Putamen (tissue), 1 donor: ENCODE measurements around the gene SRPX.

Experiments used
- DNase-seq: peaks from one replicate; pipeline ENCODE4 v3.0.0-alpha.2; 2016; ENCODE audit warnings: low spot score

The SRPX gene, protein sequence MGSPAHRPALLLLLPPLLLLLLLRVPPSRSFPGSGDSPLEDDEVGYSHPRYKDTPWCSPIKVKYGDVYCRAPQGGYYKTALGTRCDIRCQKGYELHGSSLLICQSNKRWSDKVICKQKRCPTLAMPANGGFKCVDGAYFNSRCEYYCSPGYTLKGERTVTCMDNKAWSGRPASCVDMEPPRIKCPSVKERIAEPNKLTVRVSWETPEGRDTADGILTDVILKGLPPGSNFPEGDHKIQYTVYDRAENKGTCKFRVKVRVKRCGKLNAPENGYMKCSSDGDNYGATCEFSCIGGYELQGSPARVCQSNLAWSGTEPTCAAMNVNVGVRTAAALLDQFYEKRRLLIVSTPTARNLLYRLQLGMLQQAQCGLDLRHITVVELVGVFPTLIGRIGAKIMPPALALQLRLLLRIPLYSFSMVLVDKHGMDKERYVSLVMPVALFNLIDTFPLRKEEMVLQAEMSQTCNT

GRCh38 chrX:38220415-38221390 lies at the start of gene SRPX:
Gene SRPX (minus strand): TSS chrX:38220871. CDS start chrX:38220792, 79 bp downstream.
- no peak for DNase-seq

GRCh38 chrX:38268011-38268410 lies 47.3 kb upstream of the SRPX start:
- no peak for DNase-seq

DNA sequence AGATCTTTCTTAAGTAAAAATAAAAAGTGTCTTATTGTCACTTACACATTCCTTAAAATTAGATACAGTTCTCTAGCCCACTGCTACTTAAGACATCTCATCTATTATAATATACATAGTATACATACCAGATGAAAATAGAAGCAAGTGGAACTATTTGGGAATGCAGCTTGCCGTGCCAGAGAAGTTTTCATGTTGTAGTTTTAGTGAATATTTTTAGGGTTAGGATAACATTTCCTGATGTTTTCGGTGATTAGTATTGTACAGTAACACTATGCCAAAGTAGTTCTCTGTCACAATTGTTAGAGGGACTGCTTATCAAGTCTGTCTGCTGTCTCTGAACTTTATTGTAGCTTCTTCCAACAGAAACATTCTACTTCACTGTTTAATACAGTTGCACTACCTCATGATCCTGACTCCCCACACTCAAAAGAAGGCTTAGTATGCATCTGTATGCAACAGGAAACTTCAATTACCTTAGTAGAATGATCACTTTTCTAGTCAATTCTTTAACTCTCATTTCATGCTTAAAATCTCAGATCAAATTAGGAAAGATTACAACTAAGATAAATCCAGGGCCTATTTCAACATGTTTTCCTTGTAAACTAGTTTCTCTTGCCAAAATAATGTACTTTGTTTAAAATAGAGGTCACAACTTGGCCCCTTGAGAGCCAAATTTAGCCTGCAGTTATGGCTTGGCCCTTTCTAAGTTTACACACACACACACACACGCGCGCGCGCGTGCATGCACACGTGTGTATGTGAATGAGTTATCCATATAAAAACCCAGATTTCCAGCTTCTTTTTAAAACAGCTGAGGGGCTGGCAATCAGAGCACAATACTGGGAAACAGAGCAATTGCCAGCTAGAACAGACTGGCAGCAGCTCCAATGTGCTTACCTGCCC lies 42.3 kb upstream of the SRPX start:
- DNase-seq = no peak

- no peak for DNase-seq
These were observed 39.6 kb upstream of the SRPX start for GRCh38 chrX:38260231-38260630.

DNA sequence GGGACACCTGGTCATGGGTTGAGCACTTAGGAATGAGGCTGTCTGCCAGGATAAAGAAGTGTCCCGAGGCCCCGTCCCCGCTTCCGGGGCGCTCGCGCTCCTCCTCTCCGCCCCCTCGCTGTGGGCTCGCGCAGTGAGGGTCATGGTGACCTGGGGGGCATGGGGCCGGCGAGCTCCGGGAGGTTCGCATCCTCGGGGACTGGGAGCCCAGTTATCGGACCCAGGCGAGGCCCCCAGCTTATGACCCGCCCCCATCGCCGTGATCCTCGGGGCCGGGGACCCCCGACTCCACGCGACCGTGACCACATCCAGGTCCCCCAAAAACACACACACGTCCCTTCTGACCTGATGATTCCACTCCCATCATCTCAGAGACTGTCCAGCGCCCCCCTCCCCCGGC lies 35.3 kb upstream of the SRPX start:
- no peak for DNase-seq

GRCh38 chrX:38249965-38250364 lies 29.3 kb upstream of the SRPX start:
- DNase-seq = no peak

GRCh38 chrX:38247051-38247450 lies 26.4 kb upstream of the SRPX start:
- no peak for DNase-seq

DNA sequence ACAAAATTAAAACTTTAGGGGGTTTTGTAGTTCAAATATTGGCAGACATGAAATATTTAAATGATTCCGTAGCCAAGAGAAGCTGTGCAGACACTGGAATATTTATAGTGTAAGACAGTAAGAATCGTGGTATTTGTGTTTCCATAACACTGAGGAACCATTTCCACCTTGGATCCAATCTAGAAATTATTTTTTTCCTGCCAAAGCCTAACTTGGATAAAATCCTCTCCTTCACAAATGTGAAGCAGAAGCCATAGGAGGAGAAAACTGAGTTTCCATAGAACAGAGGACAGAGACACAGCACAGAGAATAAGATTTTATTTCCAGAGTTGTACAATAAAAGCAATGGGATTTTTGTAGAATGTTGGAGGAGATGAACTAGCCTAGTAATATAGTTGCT lies 19.9 kb upstream of the SRPX start:
- DNase-seq = no peak

DNA sequence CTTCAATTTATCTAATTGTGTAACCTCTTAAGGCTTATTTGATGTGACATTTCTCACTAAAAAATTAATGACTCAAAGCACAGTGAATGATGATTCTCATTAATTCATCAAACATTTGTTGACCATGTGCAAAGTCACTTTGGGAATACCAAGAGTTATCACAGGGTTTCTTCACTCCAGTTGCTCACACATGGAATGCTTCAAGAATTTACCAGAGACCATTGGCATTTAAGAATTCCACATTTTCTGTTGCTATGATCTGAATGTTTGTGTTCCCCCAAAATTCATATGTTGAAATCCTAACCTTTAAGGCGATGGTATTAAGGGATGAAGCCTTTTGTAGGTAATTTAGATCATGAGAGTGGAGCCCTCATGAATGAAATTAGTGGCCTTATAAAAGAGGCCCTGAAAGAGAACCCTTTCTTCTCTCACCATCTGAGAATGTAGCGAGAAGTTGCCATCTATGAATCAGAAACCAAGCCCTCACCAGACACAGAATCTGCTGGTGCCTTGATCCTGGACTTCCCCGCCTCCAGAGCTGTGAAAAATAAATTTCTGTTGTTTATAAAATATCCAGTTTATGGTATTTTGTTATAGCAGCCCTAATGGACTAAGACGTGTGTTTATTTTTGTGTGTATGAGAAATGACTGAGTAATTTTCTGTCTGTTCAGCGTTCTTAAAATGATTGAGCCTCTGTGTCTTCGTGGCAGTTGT lies 16.4 kb upstream of the SRPX start:
- no peak for DNase-seq

DNA sequence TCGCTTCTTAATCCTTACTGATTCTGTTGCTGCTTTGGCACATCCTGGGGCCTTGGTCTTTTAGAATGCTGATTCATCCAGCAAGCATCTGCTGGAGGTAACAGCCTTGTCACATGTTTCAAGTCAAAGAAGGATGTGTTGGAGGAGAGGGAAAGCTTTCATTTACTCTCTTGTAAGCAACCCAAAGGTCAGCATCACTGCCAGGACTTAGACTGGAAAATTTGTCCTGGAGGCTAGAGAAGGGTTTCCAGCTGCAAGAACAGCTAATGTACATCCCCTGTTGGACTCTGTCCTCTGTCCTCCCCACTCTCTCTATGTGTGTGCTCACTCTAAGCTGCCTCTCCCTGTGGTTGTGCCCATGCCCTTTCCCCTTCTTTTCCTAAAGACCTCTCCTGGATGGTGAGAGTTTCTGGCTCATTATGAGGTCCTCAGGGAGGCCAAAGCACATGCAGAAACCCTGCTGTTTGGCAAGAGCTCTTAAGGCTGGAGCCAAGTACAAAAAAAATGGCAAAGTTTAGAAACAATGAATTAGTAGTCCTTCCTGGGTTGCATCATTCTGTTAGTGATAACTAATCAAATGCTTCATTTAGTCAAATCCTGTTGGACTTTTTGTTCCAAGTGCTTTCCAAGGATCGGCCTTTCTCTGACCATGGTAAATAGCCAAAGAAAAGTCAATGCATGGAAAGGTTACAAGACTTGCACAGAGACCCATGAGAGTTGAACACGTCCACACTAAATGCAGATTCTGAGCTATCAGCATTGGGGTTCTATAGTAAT lies 13.4 kb upstream of the SRPX start:
- DNase-seq = no peak

DNA sequence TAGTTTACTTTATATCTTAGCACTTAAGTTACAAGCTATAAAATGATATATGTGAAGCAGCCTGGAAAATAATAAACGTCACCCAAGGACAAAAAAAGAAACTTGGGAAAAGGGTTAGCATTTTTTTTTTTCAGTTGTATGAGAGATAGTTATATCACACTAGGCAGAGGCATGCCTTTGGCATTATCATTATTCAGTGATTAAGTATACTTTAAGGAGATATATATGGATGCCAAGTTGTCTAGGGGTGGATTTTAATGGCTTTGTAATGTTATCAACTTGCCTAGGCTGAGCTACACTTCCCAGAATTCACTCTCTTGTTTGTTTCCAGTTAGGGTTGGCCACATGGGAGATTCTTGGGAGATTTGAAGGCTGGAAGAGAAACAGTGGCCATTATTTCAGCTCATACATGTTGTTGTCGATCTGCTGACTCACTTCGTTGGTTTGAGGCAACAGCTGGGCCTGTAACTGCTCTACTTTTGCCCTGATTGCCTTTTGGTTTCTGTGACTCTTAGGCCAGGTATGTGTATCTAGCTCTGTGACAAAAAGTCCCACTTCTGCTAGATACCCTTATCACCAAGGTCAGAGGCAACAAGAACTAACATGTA lies 11.5 kb upstream of the SRPX start:
- no peak for DNase-seq

DNA sequence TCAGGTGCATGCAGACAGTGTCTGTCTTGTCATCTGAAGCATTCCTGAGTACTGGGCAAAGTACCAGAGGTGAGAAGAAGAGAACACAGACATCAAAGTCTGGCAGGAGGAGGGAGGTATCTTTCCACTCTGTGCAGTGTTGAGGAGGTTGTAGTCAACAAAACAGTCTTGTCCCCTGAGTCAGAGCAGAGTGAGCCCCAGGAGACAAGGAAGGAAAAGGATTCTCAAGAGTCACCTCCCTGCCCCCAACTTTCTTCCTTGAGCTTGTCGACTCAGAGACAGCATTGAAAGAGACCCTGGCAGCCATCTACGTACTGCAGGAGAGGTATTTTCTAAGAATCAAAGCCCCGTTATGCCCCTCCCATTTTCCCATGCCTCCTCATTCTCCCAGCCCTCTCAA lies 4.4 kb upstream of the SRPX start:
- DNase-seq = no peak

GRCh38 chrX:38224160-38224559 lies 3.5 kb upstream of the SRPX start:
- no peak for DNase-seq

DNA sequence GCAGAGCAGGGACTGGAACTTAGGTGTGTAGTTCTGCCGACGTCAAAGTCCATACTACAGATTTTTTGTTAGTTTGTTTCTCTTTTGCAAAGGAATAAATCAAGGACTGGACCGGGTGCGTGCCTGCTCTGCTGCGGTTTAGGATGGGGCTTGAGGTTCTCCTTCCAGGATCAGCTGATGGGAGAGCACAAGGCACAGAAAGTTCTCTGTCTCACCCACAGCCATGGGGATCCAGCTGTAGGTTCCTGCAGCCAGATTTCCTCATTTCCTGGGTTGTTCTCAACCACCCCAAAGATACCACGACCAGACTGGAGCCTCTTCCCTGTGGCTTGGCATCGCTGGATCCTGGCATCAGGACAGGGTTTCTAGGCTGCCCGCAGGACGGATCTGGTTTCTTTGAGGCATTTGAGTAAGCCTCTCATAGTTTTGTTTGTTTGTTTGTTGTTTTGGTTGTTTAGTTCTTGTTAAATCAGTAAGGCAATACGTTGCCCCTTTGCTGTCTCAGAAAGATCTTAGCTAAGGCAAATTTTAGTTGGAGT lies 789 bp upstream of the SRPX start:
- no peak for DNase-seq

- peak; percentile 7 for DNase-seq
These were observed 652 bp downstream of the SRPX start for GRCh38 chrX:38220024-38220414.

DNA sequence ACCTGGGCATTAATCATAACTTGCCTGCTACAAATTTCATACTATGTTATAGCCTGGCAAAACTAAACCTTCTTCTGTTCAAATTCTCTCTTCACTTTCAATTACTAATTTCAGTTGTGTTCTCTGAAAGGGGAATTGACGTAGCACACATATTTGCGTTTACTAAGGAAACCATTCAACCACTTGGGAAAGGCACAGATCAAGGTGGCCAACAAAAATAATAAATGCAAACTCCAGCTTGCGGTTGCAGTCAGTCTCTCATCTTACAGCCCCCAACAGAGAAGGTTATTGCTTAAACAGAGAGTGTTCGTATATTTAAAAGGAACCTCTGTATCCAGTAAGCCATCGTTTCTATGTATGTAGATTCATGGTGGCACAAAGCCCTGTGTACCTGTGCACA lies 4.0 kb downstream of the SRPX start:
- DNase-seq = no peak

- no peak for DNase-seq
These were observed 5.8 kb downstream of the SRPX start for GRCh38 chrX:38214551-38215531.

DNA sequence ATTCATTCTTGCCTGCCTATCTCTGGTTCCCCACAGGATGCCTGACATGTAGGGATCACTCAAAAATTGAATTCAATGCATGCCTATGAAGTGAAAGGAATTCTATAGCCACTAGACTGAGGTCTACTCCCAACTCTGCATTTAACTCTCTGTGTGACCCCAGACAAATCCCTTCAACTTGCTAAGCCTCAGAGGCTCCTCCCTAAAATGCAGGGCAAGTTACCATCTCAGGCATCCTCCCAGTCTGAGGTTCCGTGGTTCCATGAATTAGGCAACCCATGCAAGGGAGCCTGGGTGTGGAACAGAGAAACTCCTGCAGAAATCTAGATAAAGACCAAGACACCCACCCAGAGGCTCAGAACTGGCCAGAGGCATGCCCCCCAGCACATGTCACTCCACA lies 6.6 kb downstream of the SRPX start:
- DNase-seq = no peak
